ENCODE measurements around the gene STEAP2. TPM values are rescaled to one million over a fixed set of nuclear protein-coding genes. Genes with fewer than 3 reads are reported as not detected.

Gene STEAP2
- total RNA-seq, 2 donors from 2014 or later = 22.2 to 26.7 TPM

DNA sequence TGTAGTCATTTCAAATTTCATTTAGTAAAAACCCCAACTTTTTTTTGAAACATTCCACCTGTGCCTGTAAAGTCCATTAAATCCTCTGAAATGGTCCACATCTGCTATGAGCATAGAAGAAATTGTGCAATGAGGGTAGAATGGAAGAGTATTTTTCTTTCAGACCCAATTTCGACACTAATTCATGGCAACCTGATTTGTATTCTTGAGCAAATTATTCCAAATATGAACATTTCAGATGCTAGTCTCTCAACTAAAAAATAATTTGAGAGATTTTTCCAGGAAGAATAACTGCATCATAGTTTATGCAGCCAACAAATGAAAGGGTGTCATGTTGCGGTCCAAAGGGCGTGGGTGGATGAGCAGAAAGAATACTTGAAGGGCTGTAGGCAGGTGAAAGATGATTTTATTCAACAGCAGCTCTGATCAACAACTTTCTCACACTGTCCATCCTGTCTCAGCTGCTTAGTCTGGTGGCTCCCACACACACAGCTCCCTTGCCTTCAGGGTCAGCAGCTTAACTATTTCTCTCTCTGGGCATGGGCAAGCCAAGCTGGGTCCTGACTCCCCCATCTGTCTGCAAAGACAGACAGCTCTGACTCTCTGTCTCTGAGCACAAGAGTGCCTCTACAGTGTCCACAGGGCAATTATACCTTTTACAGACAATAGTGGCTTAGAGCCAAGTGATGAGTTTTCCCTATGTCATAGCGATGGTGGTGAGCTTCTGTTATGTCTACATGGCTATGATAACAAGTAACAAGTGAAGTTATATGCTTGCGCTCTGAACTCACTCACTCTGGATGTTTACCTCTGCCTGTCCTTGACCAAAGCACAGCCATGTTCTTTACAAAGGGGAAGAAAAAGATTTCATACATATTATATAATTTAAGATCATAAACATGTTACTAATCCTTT lies 11.5 kb downstream of the STEAP2 start:
- DNase-seq (ENCODE audit: low spot score) = no peak
- TF ChIP-seq, protein P1, sequence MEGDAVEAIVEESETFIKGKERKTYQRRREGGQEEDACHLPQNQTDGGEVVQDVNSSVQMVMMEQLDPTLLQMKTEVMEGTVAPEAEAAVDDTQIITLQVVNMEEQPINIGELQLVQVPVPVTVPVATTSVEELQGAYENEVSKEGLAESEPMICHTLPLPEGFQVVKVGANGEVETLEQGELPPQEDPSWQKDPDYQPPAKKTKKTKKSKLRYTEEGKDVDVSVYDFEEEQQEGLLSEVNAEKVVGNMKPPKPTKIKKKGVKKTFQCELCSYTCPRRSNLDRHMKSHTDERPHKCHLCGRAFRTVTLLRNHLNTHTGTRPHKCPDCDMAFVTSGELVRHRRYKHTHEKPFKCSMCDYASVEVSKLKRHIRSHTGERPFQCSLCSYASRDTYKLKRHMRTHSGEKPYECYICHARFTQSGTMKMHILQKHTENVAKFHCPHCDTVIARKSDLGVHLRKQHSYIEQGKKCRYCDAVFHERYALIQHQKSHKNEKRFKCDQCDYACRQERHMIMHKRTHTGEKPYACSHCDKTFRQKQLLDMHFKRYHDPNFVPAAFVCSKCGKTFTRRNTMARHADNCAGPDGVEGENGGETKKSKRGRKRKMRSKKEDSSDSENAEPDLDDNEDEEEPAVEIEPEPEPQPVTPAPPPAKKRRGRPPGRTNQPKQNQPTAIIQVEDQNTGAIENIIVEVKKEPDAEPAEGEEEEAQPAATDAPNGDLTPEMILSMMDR (IDR thresholded peaks at IDR 0.05) = no peak
- H3K4me1 ChIP-seq = peaks cover 0 to 6% of the 10 kb centered on the region in 2 donors
- H3K36me3 ChIP-seq = peaks cover 15% of the 10 kb centered on the region
- no peak overlapping the region for H3K4me3 ChIP-seq
- H3K27ac ChIP-seq = peak overlapping the region in 1 of 2 donors; percentile 27
- H3K9me3 ChIP-seq = no peaks in the 10 kb centered on the region
- H3K27me3 ChIP-seq = no peaks in the 10 kb centered on the region

DNA sequence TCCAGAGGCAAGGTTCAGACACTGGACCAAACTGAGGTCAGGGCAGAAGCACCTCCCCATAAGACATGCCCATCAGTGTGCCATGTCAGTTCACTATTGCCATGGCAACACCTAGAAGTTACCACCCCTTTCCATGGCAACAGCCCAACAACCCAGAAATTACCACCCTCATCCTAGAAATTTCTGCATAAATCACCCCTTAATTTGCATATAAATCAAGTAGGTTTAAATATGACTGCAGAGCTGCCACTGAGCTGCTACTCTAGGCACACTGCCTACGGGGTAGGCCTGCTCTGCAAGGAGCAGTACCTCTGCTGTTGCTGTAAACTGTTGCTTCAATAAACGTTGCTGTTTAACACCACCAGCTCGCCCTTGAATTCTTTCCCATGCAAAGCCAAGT lies 12.7 kb downstream of the STEAP2 start:
- no peak for DNase-seq (ENCODE audit: low spot score)
- Histone ChIP-seq H3K4me3 (no peak overlapping the region), H3K9me3 (no peaks in the 10 kb centered on the region), H3K36me3 (peaks cover 15% of the 10 kb centered on the region), H3K4me1 (peaks cover 0 to 6% of the 10 kb centered on the region in 2 donors), H3K27me3 (no peaks in the 10 kb centered on the region), H3K27ac (no peak overlapping the region)
- TF ChIP-seq, protein P1 (IDR thresholded peaks at IDR 0.05) = no peak

DNA sequence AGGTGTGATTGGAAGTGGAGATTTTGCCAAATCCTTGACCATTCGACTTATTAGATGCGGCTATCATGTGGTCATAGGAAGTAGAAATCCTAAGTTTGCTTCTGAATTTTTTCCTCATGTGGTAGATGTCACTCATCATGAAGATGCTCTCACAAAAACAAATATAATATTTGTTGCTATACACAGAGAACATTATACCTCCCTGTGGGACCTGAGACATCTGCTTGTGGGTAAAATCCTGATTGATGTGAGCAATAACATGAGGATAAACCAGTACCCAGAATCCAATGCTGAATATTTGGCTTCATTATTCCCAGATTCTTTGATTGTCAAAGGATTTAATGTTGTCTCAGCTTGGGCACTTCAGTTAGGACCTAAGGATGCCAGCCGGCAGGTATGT lies 13.6 kb downstream of the STEAP2 start:
- peaks cover 15% of the 10 kb centered on the region for H3K36me3 ChIP-seq
- TF ChIP-seq, protein P1 (IDR thresholded peaks at IDR 0.05) = no peak
- no peak overlapping the region for H3K27ac ChIP-seq
- no peak for DNase-seq (ENCODE audit: low spot score)
- H3K4me1 ChIP-seq = peaks cover 0 to 6% of the 10 kb centered on the region in 2 donors
- no peaks in the 10 kb centered on the region for H3K9me3 ChIP-seq
- no peak overlapping the region for H3K4me3 ChIP-seq
- no peaks in the 10 kb centered on the region for H3K27me3 ChIP-seq

DNA sequence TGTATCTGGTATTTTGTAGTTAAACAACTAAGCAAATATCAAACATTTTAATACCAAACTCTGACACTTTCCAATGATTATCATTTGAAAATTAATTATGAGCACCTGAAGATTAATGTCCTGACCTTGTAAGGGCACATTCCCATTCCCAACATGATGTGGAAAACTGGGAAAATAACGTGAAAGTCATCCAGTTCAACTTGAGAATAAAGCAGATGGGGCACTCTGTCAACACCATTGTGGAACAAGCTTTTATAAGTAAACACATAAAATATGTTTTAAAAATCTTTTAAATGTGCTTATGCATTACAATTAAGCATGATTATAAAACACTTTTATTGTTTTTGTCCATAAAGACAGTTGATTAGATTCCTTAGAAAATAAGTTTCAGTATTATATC lies 14.1 kb downstream of the STEAP2 start:
- Histone ChIP-seq H3K27me3 (no peaks in the 10 kb centered on the region), H3K4me3 (no peak overlapping the region), H3K27ac (no peak overlapping the region), H3K36me3 (peaks cover 15% of the 10 kb centered on the region), H3K9me3 (no peaks in the 10 kb centered on the region), H3K4me1 (peaks cover 0 to 6% of the 10 kb centered on the region in 2 donors)
- TF ChIP-seq, protein P1 (IDR thresholded peaks at IDR 0.05) = no peak
- DNase-seq (ENCODE audit: low spot score) = no peak

DNA sequence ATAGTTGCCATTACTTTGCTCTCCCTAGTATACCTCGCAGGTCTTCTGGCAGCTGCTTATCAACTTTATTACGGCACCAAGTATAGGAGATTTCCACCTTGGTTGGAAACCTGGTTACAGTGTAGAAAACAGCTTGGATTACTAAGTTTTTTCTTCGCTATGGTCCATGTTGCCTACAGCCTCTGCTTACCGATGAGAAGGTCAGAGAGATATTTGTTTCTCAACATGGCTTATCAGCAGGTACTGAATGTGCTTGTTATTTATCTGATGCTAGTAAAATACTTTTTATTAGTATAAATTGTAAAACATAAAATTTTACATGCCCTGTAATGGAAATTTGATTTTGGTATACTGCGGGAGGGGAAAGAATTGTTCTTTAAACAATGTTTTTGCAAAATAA lies 15.7 kb downstream of the STEAP2 start:
- no peaks in the 10 kb centered on the region for H3K27me3 ChIP-seq
- H3K27ac ChIP-seq = no peak overlapping the region
- peaks cover 15% of the 10 kb centered on the region for H3K36me3 ChIP-seq
- no peak for DNase-seq (ENCODE audit: low spot score)
- peaks cover 0 to 2% of the 10 kb centered on the region in 2 donors for H3K4me1 ChIP-seq
- H3K9me3 ChIP-seq = no peaks in the 10 kb centered on the region
- TF ChIP-seq, protein P1 (IDR thresholded peaks at IDR 0.05) = no peak
- no peak overlapping the region for H3K4me3 ChIP-seq
